Esophagus mucosa (tissue), 1 donor: ENCODE data around the gene STOX2. TPM values are rescaled to one million over a fixed set of nuclear protein-coding genes. Genes with fewer than 3 reads are reported as not detected.

Experiments
- ATAC-seq: fragments of 200-7000 bp; cut with Tn5 transposase; one replicate; pipeline ENCODE4 v1.9.1; 2020
- total RNA-seq: library from RNA; stranded (reverse); gene quantifications from one replicate; pipeline ENCODE4 v1.2.4, GENCODE V29; 2023
- donor health status: DM: yes; HTN: yes; CAD: no.

Gene STOX2
- total RNA-seq, 1 donor from 2014 or later = 12.0 TPM

DNA sequence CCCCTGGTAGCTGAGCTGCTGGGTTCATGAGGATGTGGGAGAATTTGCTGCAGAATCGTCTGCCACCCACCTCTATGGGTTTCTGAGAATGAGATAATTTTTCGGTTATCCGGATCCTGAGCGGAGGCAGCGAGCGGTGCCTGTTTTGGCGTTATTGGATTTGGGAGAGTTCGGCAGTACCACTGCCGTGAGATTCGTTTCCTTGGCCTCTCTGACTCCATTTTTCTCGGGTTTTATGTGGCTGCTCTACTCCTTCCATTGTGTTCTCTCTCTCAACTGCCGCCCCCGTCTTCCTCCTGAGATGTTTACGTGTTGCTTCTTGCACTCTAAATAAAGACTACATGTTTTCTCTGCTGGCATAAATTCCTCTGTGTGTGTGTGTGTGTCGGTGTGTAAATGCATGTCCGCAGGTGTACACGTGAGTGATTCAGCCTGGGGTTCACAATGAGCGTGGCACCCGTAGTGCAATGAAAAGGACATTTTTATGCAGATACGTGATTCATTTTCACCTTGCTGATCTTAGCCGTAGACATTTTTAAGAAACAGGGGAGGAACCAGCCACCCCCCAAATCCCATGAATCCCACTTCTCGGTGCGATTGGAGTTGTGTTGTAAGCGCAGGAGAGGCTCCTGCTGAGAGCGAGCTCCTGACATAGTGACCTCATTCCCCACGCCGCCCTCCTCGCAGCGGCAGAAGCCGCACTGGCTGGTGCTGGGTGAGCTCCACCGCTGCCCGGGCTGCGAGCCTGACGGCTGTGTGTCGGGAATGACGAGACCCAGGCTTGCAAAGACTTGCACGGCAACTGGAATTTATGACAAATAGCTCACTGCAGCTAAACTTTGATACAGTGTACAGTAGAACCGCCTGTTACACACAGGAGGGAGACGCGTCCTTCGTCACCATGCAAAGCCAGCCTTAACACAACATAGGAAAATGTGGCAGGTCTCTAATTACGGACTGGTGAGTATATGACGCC is 82.2 kb downstream of the STOX2 start:
- peak; percentile 95 for ATAC-seq

DNA sequence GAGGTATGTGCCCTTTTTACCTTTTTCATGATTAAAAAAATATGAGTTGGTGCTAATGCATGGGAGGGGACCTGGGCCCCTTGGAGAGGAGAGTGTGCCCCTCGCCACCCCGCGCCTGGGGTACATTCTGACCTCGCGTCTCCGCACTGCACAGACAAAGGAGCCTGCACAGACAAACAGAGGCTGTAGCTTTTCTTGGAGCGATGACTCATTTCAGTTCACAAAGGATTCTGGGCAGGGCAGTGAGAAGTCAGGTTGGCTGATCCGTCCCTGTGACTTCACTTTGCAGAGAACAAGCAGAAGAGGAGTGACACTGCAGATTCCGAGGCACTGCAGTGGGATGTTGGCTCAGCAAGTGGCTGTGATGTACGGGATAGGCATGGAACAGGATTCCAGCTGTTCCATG is 82.9 kb downstream of the STOX2 start:
- ATAC-seq = peak; percentile 93

- ATAC-seq = no peak
These were observed 83.8 kb downstream of the STOX2 start for GRCh38 chr4:183988874-183989273.

DNA sequence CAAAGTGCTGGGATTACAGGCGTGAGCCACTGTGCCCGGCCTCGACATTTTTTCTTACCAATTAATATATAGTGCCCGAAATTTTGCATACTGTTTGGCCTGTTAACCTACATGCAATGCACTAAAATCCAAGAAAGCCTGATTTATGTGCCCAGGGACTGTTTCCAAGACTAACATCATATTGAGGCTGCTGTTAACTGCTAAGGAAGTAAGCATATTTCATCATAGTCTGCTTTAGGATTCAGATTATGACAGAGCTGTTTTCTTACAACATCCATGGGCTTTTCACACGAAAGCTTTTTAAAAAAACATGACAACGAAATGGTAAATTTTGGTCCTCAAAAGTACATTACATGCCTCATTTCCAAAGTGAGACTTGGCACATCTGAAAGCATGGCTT is 84.4 kb downstream of the STOX2 start:
- ATAC-seq = no peak

DNA sequence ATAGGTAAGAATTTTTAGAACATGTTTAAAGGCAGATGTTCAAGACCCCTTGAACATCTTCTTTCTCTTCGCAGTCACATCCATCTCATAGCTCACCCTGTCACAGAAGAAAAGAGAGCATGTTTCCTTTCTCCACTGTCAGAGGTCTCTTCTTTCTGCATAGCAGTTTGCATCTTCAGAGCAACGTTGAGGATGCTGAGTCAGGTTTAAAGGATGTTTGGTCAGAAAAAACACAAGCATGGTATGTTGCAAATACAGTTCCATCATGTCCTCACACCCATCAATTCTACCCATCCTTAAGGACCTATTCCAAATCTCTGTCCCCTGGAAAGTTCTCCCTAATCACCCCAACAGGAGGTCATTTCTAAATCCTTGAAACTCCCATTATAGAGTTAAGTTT is 84.8 kb downstream of the STOX2 start:
- ATAC-seq = no peak

GRCh38 chr4:183993676-183994075 is 88.6 kb downstream of the STOX2 start:
- no peak for ATAC-seq

DNA sequence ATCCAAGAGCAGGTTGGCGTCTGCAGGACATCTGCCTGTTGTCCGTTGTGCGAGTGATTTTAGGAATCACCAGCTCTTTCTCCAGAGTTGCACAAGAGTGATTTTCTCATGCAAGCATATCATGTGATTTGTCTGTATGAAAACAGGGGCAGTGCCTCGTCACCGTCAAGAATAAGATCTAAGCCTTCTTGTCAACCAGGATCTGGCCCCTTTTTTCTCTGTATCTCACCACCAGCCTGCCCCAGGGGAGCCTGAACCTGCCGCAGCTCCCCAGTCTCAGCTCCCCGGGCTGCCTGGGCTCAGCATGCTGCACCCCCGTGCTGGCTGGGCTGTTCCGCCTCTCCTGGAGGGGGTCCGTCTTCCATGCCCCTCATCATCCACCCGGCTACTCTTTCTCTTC is 90.5 kb downstream of the STOX2 start:
- no peak for ATAC-seq

- ATAC-seq = no peak
These were observed 91.8 kb downstream of the STOX2 start for GRCh38 chr4:183996868-183997267.

DNA sequence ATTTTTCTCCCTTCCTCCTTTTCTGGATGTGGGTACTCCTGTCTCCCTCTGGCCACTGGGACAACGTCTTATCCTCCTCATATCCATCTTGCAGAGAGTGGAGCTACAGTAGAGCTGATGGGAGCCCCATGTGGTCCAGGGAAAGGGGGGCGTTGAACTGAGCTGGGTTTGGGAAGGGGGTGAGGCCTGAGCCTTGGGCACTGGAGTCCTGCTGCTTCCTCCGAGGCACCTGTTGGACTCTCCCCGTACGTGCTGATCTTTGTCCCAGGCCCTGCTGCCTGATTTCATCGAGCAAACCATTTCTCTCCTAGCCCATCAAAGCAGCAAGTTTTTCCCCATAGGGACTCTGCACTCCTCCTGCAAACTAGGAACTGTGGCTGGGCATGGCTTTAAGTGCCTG is 94.3 kb downstream of the STOX2 start:
- ATAC-seq = no peak

DNA sequence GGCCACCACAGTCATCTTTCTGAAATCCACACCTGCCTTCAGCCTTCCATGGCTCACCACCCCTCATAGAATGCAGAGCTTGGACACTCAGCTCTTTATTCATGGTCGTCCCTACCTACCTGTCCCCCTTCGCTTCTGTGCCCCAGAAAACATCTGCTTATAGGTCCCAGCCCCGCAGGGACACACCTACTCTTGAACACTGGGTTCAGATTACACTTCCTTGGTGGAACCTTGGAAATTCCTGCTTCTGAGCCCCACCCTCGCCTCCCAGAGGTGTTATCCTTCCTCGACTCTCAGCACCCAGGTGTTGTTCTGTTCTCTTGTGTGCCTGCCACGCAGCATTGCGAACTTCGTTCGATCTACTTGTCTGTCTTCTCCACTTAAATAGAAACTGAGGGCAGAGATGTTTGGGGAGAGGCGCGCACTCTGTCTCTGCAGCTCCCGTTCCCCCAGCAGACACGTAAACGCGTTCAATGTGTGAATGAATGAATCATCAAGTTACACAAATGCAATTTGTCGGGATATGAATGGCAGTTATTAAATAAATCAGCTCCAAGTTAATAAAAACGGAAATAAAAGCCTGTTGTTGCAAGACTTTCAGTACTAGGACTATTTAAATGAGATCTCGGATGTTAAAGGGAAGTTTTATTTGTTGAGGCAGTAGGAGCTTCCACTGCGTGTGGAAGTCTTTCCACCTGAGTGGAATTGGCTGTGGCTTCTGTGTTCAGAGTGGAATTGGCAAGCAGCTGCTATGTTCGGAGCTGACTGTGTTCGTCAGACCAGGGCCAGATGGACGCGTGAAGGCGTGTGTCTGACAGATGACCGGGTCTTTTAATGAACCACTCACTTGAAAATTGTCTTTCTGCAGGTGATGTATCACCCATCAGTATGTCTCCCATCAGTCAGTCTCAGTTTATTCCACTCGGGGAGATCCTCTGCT is 95.6 kb downstream of the STOX2 start:
- peak; percentile 52 for ATAC-seq

DNA sequence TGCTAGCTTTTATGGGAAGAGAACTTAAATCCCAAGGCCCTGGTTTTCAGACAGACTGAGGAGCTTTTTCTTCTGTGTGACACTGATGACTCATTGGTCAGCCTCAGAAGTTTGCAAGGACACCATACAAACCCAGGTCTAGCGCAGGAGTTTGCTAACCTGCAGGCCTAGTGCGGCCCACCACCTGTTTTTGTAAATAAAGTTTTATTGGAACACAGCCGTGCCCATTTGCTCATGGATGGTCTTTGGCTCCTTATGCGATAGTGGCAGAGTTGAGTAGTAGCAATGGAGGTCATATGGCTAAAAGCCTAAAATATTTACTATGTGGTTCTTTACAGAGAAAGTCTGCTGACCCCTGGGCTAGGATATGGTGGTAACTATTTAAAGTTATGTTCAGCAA is 98.3 kb downstream of the STOX2 start:
- ATAC-seq = no peak

GRCh38 chr4:184007891-184008290 is 102.8 kb downstream of the STOX2 start:
- no peak for ATAC-seq

- no peak for ATAC-seq
These were observed 105.6 kb downstream of the STOX2 start for GRCh38 chr4:184010696-184011095.

GRCh38 chr4:184011826-184012380 is 106.8 kb downstream of the STOX2 start:
- ATAC-seq = no peak

- ATAC-seq = no peak
These were observed 107.8 kb downstream of the STOX2 start for GRCh38 chr4:184012937-184013336.

DNA sequence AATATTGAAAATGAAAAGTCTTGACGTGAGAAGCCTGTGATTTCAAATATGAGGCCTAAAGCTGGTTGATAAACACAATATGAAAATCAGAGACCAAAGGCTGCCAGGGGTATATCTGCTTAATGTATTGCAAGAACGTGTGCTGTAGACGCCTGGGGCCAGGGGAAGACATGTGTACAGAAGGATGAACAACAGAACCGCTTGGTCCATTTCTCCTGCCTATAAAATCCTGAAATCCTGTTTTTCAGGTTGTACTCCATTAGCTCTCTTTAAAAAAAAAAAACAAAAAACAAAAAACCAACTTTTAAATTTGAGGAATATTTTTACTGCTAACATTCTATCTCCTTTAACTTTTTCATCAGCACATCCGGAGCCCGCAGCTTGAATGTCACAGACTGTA is 109.2 kb downstream of the STOX2 start:
- no peak for ATAC-seq

DNA sequence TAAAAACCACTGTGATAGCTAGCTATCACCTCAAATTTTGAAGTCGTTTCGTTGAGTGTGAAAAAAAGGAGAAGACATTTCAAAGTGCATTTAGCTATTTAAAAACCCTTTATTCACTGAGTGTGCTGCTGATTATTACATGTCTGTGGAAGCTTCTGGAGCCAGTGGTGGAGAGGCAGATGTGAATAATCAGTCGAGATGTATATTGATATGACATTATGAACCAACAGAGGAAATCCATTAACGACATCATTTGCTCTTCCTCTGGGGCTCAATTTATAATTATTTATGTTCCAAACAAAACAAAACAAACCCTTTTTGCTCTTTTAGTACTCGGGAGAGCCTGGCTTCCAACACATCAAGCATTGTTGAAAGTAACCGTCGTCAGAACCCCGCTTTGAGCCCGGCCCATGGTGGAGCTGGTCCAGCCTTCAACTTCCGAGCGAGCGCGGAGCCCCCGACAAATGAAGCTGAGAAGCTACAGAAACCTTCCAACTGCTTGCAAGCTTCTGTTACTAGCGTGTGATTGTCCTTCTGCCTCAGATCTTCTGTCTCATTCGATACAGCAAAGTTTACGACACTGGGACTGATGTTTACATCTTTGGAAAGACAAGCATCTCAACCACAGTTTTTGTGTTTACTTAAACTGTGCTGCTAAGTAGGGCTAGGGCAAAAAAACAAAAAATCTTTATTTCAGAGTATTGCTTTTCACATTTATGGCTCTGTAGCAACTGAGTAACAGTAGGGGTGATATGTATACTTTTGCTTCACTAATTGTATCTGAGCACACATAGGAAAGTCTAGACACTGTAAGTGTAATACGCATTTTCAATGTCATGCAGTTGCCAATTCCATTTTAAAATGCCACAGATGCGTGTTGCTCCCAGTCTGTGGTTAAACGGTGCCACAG is 111.9 kb downstream of the STOX2 start:
- no peak for ATAC-seq

DNA sequence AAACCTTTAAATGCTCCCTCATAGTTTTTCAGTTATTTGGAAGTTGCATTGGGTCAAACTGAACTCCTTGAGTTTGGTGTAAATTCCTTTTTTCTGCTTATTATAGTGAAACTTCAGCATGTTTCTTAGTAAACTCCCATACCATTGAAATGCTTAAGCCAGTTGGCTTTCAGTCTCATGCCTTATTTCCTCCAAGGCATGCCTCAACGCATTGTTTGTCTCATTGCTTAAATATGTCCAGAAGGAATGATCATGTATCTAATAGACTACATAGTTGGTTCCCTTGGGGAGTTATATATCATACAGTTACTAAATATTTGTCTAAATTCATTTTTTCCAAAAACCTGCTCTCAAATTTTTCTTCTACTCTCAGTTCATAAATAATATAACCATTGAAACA is 114.0 kb downstream of the STOX2 start:
- peak; percentile 67 for ATAC-seq

- no peak for ATAC-seq
These were observed 114.8 kb downstream of the STOX2 start for GRCh38 chr4:184019667-184020623.

- peak; percentile 80 for ATAC-seq
These were observed 116.3 kb downstream of the STOX2 start for GRCh38 chr4:184021389-184021788.
